B cell (primary cell): Measurements from ENCODE around the gene EPAS1. TPM values are rescaled to one million over a fixed set of nuclear protein-coding genes. Genes with fewer than 3 reads are reported as not detected.

ENCODE experiments used
- ATAC-seq: fragments of 200-7000 bp; cut with Tn5 transposase; one replicate; pipeline ENCODE4 v1.10.0; 2021; ENCODE audit warnings: low read depth, mild to moderate bottlenecking, moderate number of reproducible peaks, moderate library complexity
- CTCF ChIA-PET: fragments of 350-600 bp; sonication (Branson Sonifier 250); formaldehyde crosslinking; loops from one replicate; lab custom pipeline; 2021; ENCODE audit warnings: antibody characterized with exemption, inconsistent platforms; lab: Charles Lee
- POLR2A ChIA-PET: fragments of 350-600 bp; sonication (Branson Sonifier 250); formaldehyde crosslinking; loops from one replicate; lab custom pipeline; 2021; ENCODE audit warnings: antibody characterized with exemption; lab: Charles Lee
- DNase-seq: peaks from one replicate; pipeline ENCODE4 v3.0.0; 2013
- H2AFZ ChIP-seq: 2 replicates; pipeline ENCODE4 v1.6.1; 2012; ENCODE audit warnings: mild to moderate bottlenecking, low read depth, low read length; ENCODE audit not compliant: insufficient read depth, poor library complexity, severe bottlenecking
- H3K27ac ChIP-seq, 2 donors: 1 replicate in 1 of 2; 2 replicates in 1 of 2; pipeline ENCODE4 v1.5.1; 2012 to 2013; ENCODE audit warnings: low read length in 2 of 2, mild to moderate bottlenecking in 2 of 2, moderate library complexity in 1 of 2
- H3K27me3 ChIP-seq, 4 experiments: fragments of 200-600 bp in 1 of 4; sonication (generic) in 1 of 4; replicated peaks in 1 of 4; 1 replicate in 2 of 4; 2 replicates in 2 of 4; pipeline versions ENCODE4 v1.6.1 to v1.7.0; 2013 to 2016; ENCODE audit warnings: low read length in 3 of 4, mild to moderate bottlenecking in 2 of 4, mixed read lengths in 1 of 4, moderate library complexity in 1 of 4; ENCODE audit not compliant: insufficient read depth in 4 of 4, control insufficient read depth in 3 of 4; ENCODE audit errors: control extremely low read depth in 1 of 4
- H3K36me3 ChIP-seq, 2 experiments: replicated peaks in 1 of 2; 1 replicate in 1 of 2; 2 replicates in 1 of 2; pipeline versions ENCODE4 v1.6.1 to v1.7.1; 2013; ENCODE audit warnings: low read length in 1 of 2; ENCODE audit not compliant: insufficient read depth in 2 of 2, control insufficient read depth in 1 of 2; ENCODE audit errors: control extremely low read depth in 1 of 2, extremely low read depth in 1 of 2
- H3K4me1 ChIP-seq, 2 donors: fragments of 200-600 bp in 1 of 2; sonication (generic) in 1 of 2; 1 replicate in 1 of 2; 2 replicates in 1 of 2; pipeline versions ENCODE4 v1.5.1 to v1.6.1; 2013 to 2017; ENCODE audit warnings: low read length in 2 of 2; ENCODE audit not compliant: control insufficient read depth in 2 of 2, insufficient read depth in 2 of 2
- H3K4me2 ChIP-seq: replicated peaks from 2 replicates; pipeline ENCODE3; 2012; ENCODE audit warnings: mild to moderate bottlenecking, low read depth, low read length; ENCODE audit not compliant: poor library complexity, severe bottlenecking
- H3K4me3 ChIP-seq, 5 experiments: fragments of 200-600 bp in 1 of 5; sonication (generic) in 1 of 5; 1 replicate in 3 of 5; 2 replicates in 2 of 5; pipeline versions ENCODE4 v1.5.1 to v1.7.0; 2011 to 2016; ENCODE audit warnings: low read length in 4 of 5, mild to moderate bottlenecking in 4 of 5, low read depth in 2 of 5, control low read depth in 1 of 5, moderate library complexity in 1 of 5; ENCODE audit not compliant: insufficient read depth in 1 of 5; ENCODE audit errors: control extremely low read depth in 1 of 5, extremely low read depth in 1 of 5
- H3K79me2 ChIP-seq: fragments of 200-600 bp; sonication (generic); one replicate; pipeline ENCODE4 v1.6.0; 2016; ENCODE audit warnings: low read length; ENCODE audit not compliant: control insufficient read depth, insufficient read depth
- H3K9ac ChIP-seq: fragments of 200-600 bp; sonication (generic); 2 replicates; pipeline ENCODE4 v1.6.1; 2017; ENCODE audit warnings: mild to moderate bottlenecking, low read length, moderate library complexity
- H3K9me3 ChIP-seq, 3 donors: one replicate each; pipeline versions ENCODE4 v1.6.1 to v1.7.1; 2013; ENCODE audit warnings: low read length in 2 of 3; ENCODE audit not compliant: control insufficient read depth in 2 of 3, insufficient read depth in 1 of 3; ENCODE audit errors: control extremely low read depth in 1 of 3
- H4K20me1 ChIP-seq: 2 replicates; pipeline ENCODE4 v1.6.0; 2012; ENCODE audit warnings: mild to moderate bottlenecking, low read length; ENCODE audit not compliant: insufficient read depth, control insufficient read depth, poor library complexity, severe bottlenecking
- H3K27ac Mint-ChIP-seq: one replicate; pipeline ENCODE4 v1.8.0; 2021; ENCODE audit warnings: mixed read lengths
- H3K27me3 Mint-ChIP-seq: one replicate; pipeline ENCODE4 v1.8.0; 2021; ENCODE audit warnings: mixed read lengths
- H3K4me1 Mint-ChIP-seq: one replicate; pipeline ENCODE4 v1.8.0; 2021; ENCODE audit warnings: mixed read lengths
- H3K4me3 Mint-ChIP-seq: one replicate; pipeline ENCODE4 v1.8.0; 2021; ENCODE audit warnings: mixed read lengths
- H3K9me3 Mint-ChIP-seq: one replicate; pipeline ENCODE4 v1.8.0; 2022; ENCODE audit warnings: mixed read lengths; ENCODE audit not compliant: insufficient read depth
- EZH2 ChIP-seq: IDR thresholded peaks from 2 replicates; pipeline ENCODE4 v1.6.1; 2012; ENCODE audit warnings: borderline replicate concordance, low read depth, mild to moderate bottlenecking, moderate library complexity, low read length; ENCODE audit not compliant: insufficient read depth, poor library complexity, severe bottlenecking
- WGBS: methylation state at CpG from one replicate; pipeline ENCODE4 v1.1.5; 2013; ENCODE audit warnings: missing lambda C conversion rate; ENCODE audit not compliant: insufficient coverage; 5-methylcytosine and 5-hydroxymethylcytosine counted together
- intact Hi-C: fragments of 100-400 bp; cut with micrococcal nuclease; formaldehyde crosslinking; loops from one replicate; pipeline ENCODE4 v1.10.0; 2022
- polyA plus RNA-seq: library from polyadenylated mRNA; depleted of rRNA; stranded (reverse); fragments of >200 nt; gene quantifications from 2 replicates; pipeline ENCODE4 v1.2.3, GENCODE V29; 2012
- total RNA-seq, 2 donors: library from RNA; stranded (reverse); fragments of 120-200 nt in 1 of 2; gene quantifications; 1 replicate in 1 of 2; 2 replicates in 1 of 2; pipeline versions ENCODE4 v1.2.3 to v1.2.4, GENCODE V29; 2013 to 2022
- TF ChIP-seq, protein P1 (sequence below): fragments of 200-600 bp; IDR thresholded peaks from one replicate; pipeline ENCODE4 v1.8.0; 2022; ENCODE audit warnings: antibody characterized with exemption, mild to moderate bottlenecking

The EPAS1 gene
- total and polyA plus RNA-seq, 2 donors (not counting 1 experiment from before 2014, with no cell fraction given) = 0.06 to 0.37 TPM

DNA sequence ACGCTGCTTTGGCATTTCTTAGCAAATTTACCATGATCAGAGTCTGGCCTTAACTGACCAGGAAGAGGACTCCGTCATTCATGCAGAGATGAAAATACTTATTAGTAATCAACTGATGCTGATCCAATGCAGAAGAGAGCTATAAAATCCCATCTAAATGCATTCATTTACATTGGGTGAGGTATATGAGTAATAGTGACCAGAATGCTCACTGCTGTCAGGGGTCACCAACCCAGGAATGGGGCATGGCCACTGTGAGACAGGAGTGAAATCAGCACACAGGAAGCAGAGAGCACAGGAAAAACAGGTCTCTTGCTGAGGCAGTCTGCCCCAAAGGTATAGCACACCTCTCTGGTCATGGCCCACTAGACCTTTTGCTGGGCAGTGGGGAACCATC, 114.0 kb downstream of the EPAS1 start:
- intact Hi-C loops = no loop called here
- ATAC-seq = no peak
- no peak for DNase-seq
- H3K27me3 ChIP-seq = peaks cover 0 to 3% (median under 1%) of the 10 kb centered on the region in 4 experiments
- peaks cover 8% of the 10 kb centered on the region for H3K9me3 Mint-ChIP-seq
- 90% methylated on average over 1 of the region's 2 CpGs for WGBS
- H2AFZ ChIP-seq = no peak overlapping the region
- no peak overlapping the region for H3K9ac ChIP-seq
- CTCF ChIA-PET = interaction anchor here (0.9 kb wide), 1 partner anchor 49 kb away, joined by 3 read pairs; no protein-coding TSS in a partner anchor
- H3K9me3 ChIP-seq = peaks cover 0 to 1% (median 0%) of the 10 kb centered on the region in 3 donors
- no peaks in the 10 kb centered on the region for H3K27me3 Mint-ChIP-seq
- no peak overlapping the region for H3K4me2 ChIP-seq
- no peak overlapping the region for H3K4me3 ChIP-seq
- H3K36me3 ChIP-seq = no peaks in the 10 kb centered on the region
- POLR2A ChIA-PET = no interaction called here
- H3K79me2 ChIP-seq = no peaks in the 10 kb centered on the region
- no peaks in the 10 kb centered on the region for H3K4me1 Mint-ChIP-seq
- no peak overlapping the region for H3K27ac ChIP-seq
- no peaks in the 10 kb centered on the region for H4K20me1 ChIP-seq
- TF ChIP-seq EZH2 = no peak
- TF ChIP-seq, protein P1, sequence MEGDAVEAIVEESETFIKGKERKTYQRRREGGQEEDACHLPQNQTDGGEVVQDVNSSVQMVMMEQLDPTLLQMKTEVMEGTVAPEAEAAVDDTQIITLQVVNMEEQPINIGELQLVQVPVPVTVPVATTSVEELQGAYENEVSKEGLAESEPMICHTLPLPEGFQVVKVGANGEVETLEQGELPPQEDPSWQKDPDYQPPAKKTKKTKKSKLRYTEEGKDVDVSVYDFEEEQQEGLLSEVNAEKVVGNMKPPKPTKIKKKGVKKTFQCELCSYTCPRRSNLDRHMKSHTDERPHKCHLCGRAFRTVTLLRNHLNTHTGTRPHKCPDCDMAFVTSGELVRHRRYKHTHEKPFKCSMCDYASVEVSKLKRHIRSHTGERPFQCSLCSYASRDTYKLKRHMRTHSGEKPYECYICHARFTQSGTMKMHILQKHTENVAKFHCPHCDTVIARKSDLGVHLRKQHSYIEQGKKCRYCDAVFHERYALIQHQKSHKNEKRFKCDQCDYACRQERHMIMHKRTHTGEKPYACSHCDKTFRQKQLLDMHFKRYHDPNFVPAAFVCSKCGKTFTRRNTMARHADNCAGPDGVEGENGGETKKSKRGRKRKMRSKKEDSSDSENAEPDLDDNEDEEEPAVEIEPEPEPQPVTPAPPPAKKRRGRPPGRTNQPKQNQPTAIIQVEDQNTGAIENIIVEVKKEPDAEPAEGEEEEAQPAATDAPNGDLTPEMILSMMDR = no peak
- no peaks in the 10 kb centered on the region for H3K4me1 ChIP-seq
- no peak overlapping the region for H3K27ac Mint-ChIP-seq
- no peak overlapping the region for H3K4me3 Mint-ChIP-seq

DNA sequence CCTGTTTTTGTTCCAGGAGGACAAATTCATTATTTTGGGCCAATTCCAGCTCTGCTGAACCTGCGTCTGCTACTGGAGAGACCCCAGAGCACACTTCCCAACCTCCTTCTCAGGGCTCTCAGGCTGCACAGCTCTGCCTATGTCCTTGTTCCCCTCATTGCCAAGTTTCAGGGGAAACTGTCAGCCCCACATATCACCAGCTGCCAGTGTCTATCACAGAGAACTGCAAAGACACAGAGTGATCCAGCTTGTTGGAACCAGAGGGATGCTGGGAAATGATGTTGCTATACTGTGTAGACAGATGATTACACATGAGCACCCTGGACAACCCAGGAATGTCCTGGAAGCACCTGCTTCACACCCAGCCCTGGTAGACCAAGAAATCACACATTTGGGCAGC, 114.8 kb downstream of the EPAS1 start:
- no peak overlapping the region for H3K27ac ChIP-seq
- H2AFZ ChIP-seq = no peak overlapping the region
- ChIA-PET POLR2A (no interaction called here), CTCF (no interaction called here)
- no peaks in the 10 kb centered on the region for H3K79me2 ChIP-seq
- H3K4me3 Mint-ChIP-seq = no peak overlapping the region
- H3K9me3 ChIP-seq = peaks cover 0 to 5% (median 1%) of the 10 kb centered on the region in 3 donors
- no peak overlapping the region for H3K27ac Mint-ChIP-seq
- WGBS = 100% methylated on average over 1 of the region's 1 CpG
- H3K9ac ChIP-seq = no peak overlapping the region
- no peaks in the 10 kb centered on the region for H3K4me1 ChIP-seq
- ATAC-seq (no peak), DNase-seq (no peak)
- intact Hi-C loops = no loop called here
- no peak for TF ChIP-seq EZH2
- TF ChIP-seq, protein P1 = no peak
- H3K27me3 Mint-ChIP-seq = no peaks in the 10 kb centered on the region
- H3K36me3 ChIP-seq = no peaks in the 10 kb centered on the region
- peaks cover 0 to 3% (median under 1%) of the 10 kb centered on the region in 4 experiments for H3K27me3 ChIP-seq
- peaks cover 15% of the 10 kb centered on the region for H3K9me3 Mint-ChIP-seq
- no peak overlapping the region for H3K4me3 ChIP-seq
- H3K4me2 ChIP-seq = no peak overlapping the region
- no peaks in the 10 kb centered on the region for H4K20me1 ChIP-seq
- H3K4me1 Mint-ChIP-seq = no peaks in the 10 kb centered on the region
